Sigmoid colon (tissue), 7 donors: ENCODE data around the gene ENTREP1. TPM values are rescaled to one million over a fixed set of nuclear protein-coding genes. Genes with fewer than 3 reads are reported as not detected.
A peak's percentile ranks its signal among the peaks of the same experiment; 100 is the strongest.

ENCODE experiments used
- DNase-seq: peaks from one replicate; pipeline ENCODE4 v3.0.0-alpha.2; 2019
- H3K27ac ChIP-seq, 4 donors: fragments of 200-600 bp; sonication (generic); one replicate each; pipeline ENCODE4 v1.5.1; 2016 to 2019; ENCODE audit warnings: mild to moderate bottlenecking in 1 of 4
- H3K27me3 ChIP-seq, 3 donors: fragments of 200-600 bp; sonication (generic); one replicate each; pipeline ENCODE4 v1.5.1; 2019; ENCODE audit warnings: mild to moderate bottlenecking in 1 of 3
- H3K36me3 ChIP-seq, 4 donors: fragments of 200-600 bp; sonication (generic); one replicate each; pipeline ENCODE4 v1.5.1; 2016 to 2019
- H3K4me1 ChIP-seq, 4 donors: fragments of 200-600 bp; sonication (generic); one replicate each; pipeline ENCODE4 v1.5.1; 2017 to 2019
- H3K4me3 ChIP-seq, 4 donors: fragments of 200-600 bp; sonication (generic); one replicate each; pipeline ENCODE4 v1.5.1; 2017 to 2019; ENCODE audit warnings: mild to moderate bottlenecking in 2 of 4, moderate library complexity in 1 of 4
- H3K9me3 ChIP-seq, 4 donors: fragments of 200-600 bp in 3 of 4; sonication (generic) in 3 of 4; one replicate each; pipeline versions ENCODE4 v1.5.1 to v1.6.1; 2013 to 2019
- EP300 ChIP-seq, 4 donors: sonication (generic); formaldehyde crosslinking; IDR thresholded peaks; one replicate each; pipeline ENCODE4 v1.6.1; 2017; ENCODE audit warnings: antibody characterized with exemption in 4 of 4
- POLR2A ChIP-seq, 2 donors: fragments of 450-650 bp; IDR thresholded peaks; one replicate each; pipeline ENCODE4 v1.6.1; 2016; ENCODE audit warnings: antibody characterized with exemption in 2 of 2, mild to moderate bottlenecking in 2 of 2, moderate library complexity in 2 of 2
- POLR2AphosphoS5 ChIP-seq, 4 donors: sonication (generic); formaldehyde crosslinking; IDR thresholded peaks; one replicate each; pipeline ENCODE4 v1.6.1; 2017; ENCODE audit warnings: antibody characterized with exemption in 4 of 4
- WGBS, 2 donors: extraction: QIAGEN DNeasy Blood & Tissue Kit; methylation state at CpG; one replicate each; pipeline ENCODE4 v1.1.7; 2013; 5-methylcytosine and 5-hydroxymethylcytosine counted together
- intact Hi-C: fragments of 100-400 bp; cut with DNase I; formaldehyde crosslinking; loops from one replicate; pipeline ENCODE4 v1.15.1; 2023
- polyA plus RNA-seq, 3 donors: library from polyadenylated mRNA; stranded (reverse); fragments of 200-250 nt; gene quantifications; one replicate each; pipeline ENCODE4 v1.2.3, GENCODE V29; 2013
- total RNA-seq, 4 donors: library from RNA; depleted of rRNA; stranded (reverse); fragments of >200 nt; gene quantifications; one replicate each; pipeline ENCODE4 v1.1.0, GENCODE V29; 2016
- TF ChIP-seq, protein P1 (sequence below), 4 experiments: fragments of 450-650 bp in 3 of 4; fragments of 200-600 bp in 1 of 4; IDR thresholded peaks; one replicate each; pipeline ENCODE4 v1.5.1; 2016 to 2019; ENCODE audit warnings: antibody characterized with exemption in 4 of 4, mild to moderate bottlenecking in 3 of 4, moderate library complexity in 2 of 4
- donor health status: healthy with polysubstance abuse.
- donor health status: Bipolar disorder and iron deficiency.
- donor health status: healthy.

ENTREP1 gene
- total and polyA plus RNA-seq, 7 donors, result 1.2 to 81.9 (median 3.7) TPM; not detected in 1

- Histone ChIP-seq H3K27me3 (no peaks in the 10 kb centered on the region), H3K27ac (peak overlapping the region in 2 of 4 donors; percentile 28 to 63), H3K4me1 (peaks cover 0 to 20% (median 16%) of the 10 kb centered on the region in 4 donors), H3K4me3 (no peak overlapping the region), H3K9me3 (no peaks in the 10 kb centered on the region), H3K36me3 (peaks cover 0 to 18% (median 0%) of the 10 kb centered on the region in 4 donors)
- intact Hi-C loops, result loop anchor here (10.0 kb wide), 1 partner anchor 57 kb away; no protein-coding TSS in a partner anchor
- no peak for DNase-seq
- WGBS, 2 donors, result 62 to 72% methylated on average over 7 of the region's 7 CpGs
- no peak for TF ChIP-seq EP300 (IDR thresholded peaks at IDR 0.05)
- TF ChIP-seq POLR2AphosphoS5 (IDR thresholded peaks at IDR 0.05), result peak in 1 of 4 donors; percentile 13
- no peak for TF ChIP-seq POLR2A (IDR thresholded peaks at IDR 0.05)
These were observed 66.9 kb downstream of the ENTREP1 start for GRCh38 chr9:69391946-69392345.

DNA sequence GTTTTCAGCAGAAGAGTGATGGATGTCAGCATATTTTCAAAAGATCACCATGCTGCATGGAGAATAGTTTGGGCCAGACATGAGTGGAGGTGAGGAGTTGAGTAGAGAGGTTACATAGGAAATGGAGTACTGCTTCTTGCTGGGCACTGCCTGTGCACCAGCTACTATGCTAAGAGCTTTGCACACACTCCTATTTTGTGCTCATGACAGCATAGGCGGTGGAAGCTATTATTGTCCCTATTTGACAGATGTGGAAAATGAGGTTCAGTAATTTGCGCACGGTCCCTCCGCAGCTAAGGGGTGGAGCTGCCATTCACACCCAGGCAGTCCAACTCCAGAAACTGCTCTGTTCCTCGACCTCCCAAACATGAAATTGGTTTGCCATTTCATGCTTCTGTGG lies 67.8 kb downstream of the ENTREP1 start:
- TF ChIP-seq, protein P1, sequence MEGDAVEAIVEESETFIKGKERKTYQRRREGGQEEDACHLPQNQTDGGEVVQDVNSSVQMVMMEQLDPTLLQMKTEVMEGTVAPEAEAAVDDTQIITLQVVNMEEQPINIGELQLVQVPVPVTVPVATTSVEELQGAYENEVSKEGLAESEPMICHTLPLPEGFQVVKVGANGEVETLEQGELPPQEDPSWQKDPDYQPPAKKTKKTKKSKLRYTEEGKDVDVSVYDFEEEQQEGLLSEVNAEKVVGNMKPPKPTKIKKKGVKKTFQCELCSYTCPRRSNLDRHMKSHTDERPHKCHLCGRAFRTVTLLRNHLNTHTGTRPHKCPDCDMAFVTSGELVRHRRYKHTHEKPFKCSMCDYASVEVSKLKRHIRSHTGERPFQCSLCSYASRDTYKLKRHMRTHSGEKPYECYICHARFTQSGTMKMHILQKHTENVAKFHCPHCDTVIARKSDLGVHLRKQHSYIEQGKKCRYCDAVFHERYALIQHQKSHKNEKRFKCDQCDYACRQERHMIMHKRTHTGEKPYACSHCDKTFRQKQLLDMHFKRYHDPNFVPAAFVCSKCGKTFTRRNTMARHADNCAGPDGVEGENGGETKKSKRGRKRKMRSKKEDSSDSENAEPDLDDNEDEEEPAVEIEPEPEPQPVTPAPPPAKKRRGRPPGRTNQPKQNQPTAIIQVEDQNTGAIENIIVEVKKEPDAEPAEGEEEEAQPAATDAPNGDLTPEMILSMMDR (IDR thresholded peaks at IDR 0.05), result no peak
- TF ChIP-seq POLR2A (IDR thresholded peaks at IDR 0.05), result no peak
- TF ChIP-seq EP300 (IDR thresholded peaks at IDR 0.05), result no peak
- TF ChIP-seq POLR2AphosphoS5 (IDR thresholded peaks at IDR 0.05), result no peak
- H3K36me3 ChIP-seq, result peaks cover 0 to 9% (median 0%) of the 10 kb centered on the region in 4 donors
- DNase-seq, result no peak
- no peak overlapping the region for H3K4me3 ChIP-seq
- no peaks in the 10 kb centered on the region for H3K9me3 ChIP-seq
- peaks cover 0 to 28% (median 20%) of the 10 kb centered on the region in 4 donors for H3K4me1 ChIP-seq
- WGBS, 2 donors, result 83 to 93% methylated on average over 5 of the region's 5 CpGs
- intact Hi-C loops, result loop anchor here (10.0 kb wide), 1 partner anchor 58 kb away; no protein-coding TSS in a partner anchor
- H3K27me3 ChIP-seq, result no peaks in the 10 kb centered on the region
- peak overlapping the region in 1 of 4 donors; percentile 63 for H3K27ac ChIP-seq

- 94 to 95% methylated on average over 6 of the region's 6 CpGs for whole genome bisulfite sequencing, 2 donors
- H3K27me3 ChIP-seq, result no peaks in the 10 kb centered on the region
- TF ChIP-seq POLR2A (IDR thresholded peaks at IDR 0.05) (no peak), EP300 (IDR thresholded peaks at IDR 0.05) (no peak), POLR2AphosphoS5 (IDR thresholded peaks at IDR 0.05) (no peak)
- TF ChIP-seq, protein P1 (IDR thresholded peaks at IDR 0.05), result no peak
- peak overlapping the region in 1 of 4 donors; percentile 63 for H3K27ac ChIP-seq
- peaks cover 0 to 3% (median 0%) of the 10 kb centered on the region in 4 donors for H3K36me3 ChIP-seq
- DNase-seq, result no peak
- H3K4me1 ChIP-seq, result peaks cover 0 to 31% (median 21%) of the 10 kb centered on the region in 4 donors
- intact Hi-C loops, result loop anchor here (10.0 kb wide), 1 partner anchor 59 kb away; no protein-coding TSS in a partner anchor
- no peak overlapping the region for H3K4me3 ChIP-seq
- H3K9me3 ChIP-seq, result no peaks in the 10 kb centered on the region
These were observed 68.4 kb downstream of the ENTREP1 start for GRCh38 chr9:69393425-69393824.

GRCh38 chr9:69395718-69396117 lies 70.7 kb downstream of the ENTREP1 start:
- intact Hi-C loops, result loop anchor here (10.0 kb wide), 1 partner anchor 61 kb away; no protein-coding TSS in a partner anchor
- peaks cover 0 to 31% (median 21%) of the 10 kb centered on the region in 4 donors for H3K4me1 ChIP-seq
- DNase-seq, result no peak
- no peak for TF ChIP-seq POLR2A (IDR thresholded peaks at IDR 0.05)
- TF ChIP-seq POLR2AphosphoS5 (IDR thresholded peaks at IDR 0.05), result no peak
- TF ChIP-seq EP300 (IDR thresholded peaks at IDR 0.05), result no peak
- TF ChIP-seq, protein P1 (IDR thresholded peaks at IDR 0.05), result no peak
- H3K36me3 ChIP-seq, result no peaks in the 10 kb centered on the region
- no peaks in the 10 kb centered on the region for H3K9me3 ChIP-seq
- H3K4me3 ChIP-seq, result no peak overlapping the region
- WGBS, 2 donors, result 91 to 93% methylated on average over 5 of the region's 5 CpGs
- H3K27me3 ChIP-seq, result no peaks in the 10 kb centered on the region
- H3K27ac ChIP-seq, result peak overlapping the region in 1 of 4 donors; percentile 74

GRCh38 chr9:69396759-69397158 lies 71.7 kb downstream of the ENTREP1 start:
- H3K27ac ChIP-seq, result peak overlapping the region in 2 of 4 donors; percentile 60 to 74
- H3K4me1 ChIP-seq, result peaks cover 0 to 23% (median 15%) of the 10 kb centered on the region in 4 donors
- DNase-seq, result no peak
- WGBS, 2 donors, result 81 to 92% methylated on average over 2 of the region's 2 CpGs
- no peak overlapping the region for H3K4me3 ChIP-seq
- intact Hi-C loops, result loop anchor here (10.0 kb wide), 1 partner anchor 62 kb away; no protein-coding TSS in a partner anchor
- H3K27me3 ChIP-seq, result no peaks in the 10 kb centered on the region
- H3K9me3 ChIP-seq, result no peaks in the 10 kb centered on the region
- no peaks in the 10 kb centered on the region for H3K36me3 ChIP-seq
- TF ChIP-seq, protein P1 (IDR thresholded peaks at IDR 0.05), result no peak
- TF ChIP-seq POLR2A (IDR thresholded peaks at IDR 0.05) (no peak), EP300 (IDR thresholded peaks at IDR 0.05) (no peak), POLR2AphosphoS5 (IDR thresholded peaks at IDR 0.05) (no peak)
